ENCODE data around the gene NFXL1.

NFXL1 gene

GRCh38 chr4:47809654-47810203 lies 104.7 kb downstream of the NFXL1 start:
- TF ChIP-seq CTCF (conservative IDR thresholded peaks at IDR 0.05; ENCODE audit: control insufficient read depth, insufficient read depth, low read depth, low read length) = no peak
- no peak for DNase-seq (ENCODE audit: low read depth)
- no peak overlapping the region for H3K4me3 ChIP-seq (ENCODE audit: control insufficient read depth, low read depth, low read length)

GRCh38 chr4:47804598-47804997 lies 109.8 kb downstream of the NFXL1 start:
- TF ChIP-seq CTCF (conservative IDR thresholded peaks at IDR 0.05; ENCODE audit: control insufficient read depth, insufficient read depth, low read depth, low read length) = no peak
- no peak for DNase-seq (ENCODE audit: low read depth)
- H3K4me3 ChIP-seq (ENCODE audit: control insufficient read depth, low read depth, low read length) = no peak overlapping the region

- no peak for TF ChIP-seq CTCF (conservative IDR thresholded peaks at IDR 0.05; ENCODE audit: control insufficient read depth, insufficient read depth, low read depth, low read length)
- H3K4me3 ChIP-seq (ENCODE audit: control insufficient read depth, low read depth, low read length) = no peak overlapping the region
- no peak for DNase-seq (ENCODE audit: low read depth)
These were observed 112.8 kb downstream of the NFXL1 start for GRCh38 chr4:47801481-47802002.

- no peak for TF ChIP-seq CTCF (conservative IDR thresholded peaks at IDR 0.05; ENCODE audit: control insufficient read depth, insufficient read depth, low read depth, low read length)
- H3K4me3 ChIP-seq (ENCODE audit: control insufficient read depth, low read depth, low read length) = no peak overlapping the region
- no peak for DNase-seq (ENCODE audit: low read depth)
These were observed 116.2 kb downstream of the NFXL1 start for GRCh38 chr4:47798165-47798564.
